Mucosa of descending colon (tissue), 3 donors: ENCODE measurements around the gene PPHLN1. TPM values are rescaled to one million over a fixed set of nuclear protein-coding genes. Genes with fewer than 3 reads are reported as not detected.

ENCODE experiments used
- ATAC-seq: fragments of 200-7000 bp; cut with Tn5 transposase; one replicate; pipeline ENCODE4 v1.9.1; 2020; ENCODE audit warnings: mild to moderate bottlenecking, moderate library complexity
- DNase-seq, 3 donors: peaks; one replicate each; pipeline ENCODE4 v3.0.0-alpha.2; 2020
- H3K36me3 ChIP-seq: fragments of 200-600 bp; one replicate; pipeline ENCODE4 v1.8.0; 2021; ENCODE audit warnings: low read depth, mild to moderate bottlenecking
- H3K4me1 ChIP-seq: fragments of 200-600 bp; one replicate; pipeline ENCODE4 v1.8.0; 2021; ENCODE audit warnings: low read depth, mild to moderate bottlenecking
- H3K4me3 ChIP-seq: fragments of 200-600 bp; one replicate; pipeline ENCODE4 v1.8.0; 2021; ENCODE audit warnings: mild to moderate bottlenecking
- H3K9me3 ChIP-seq: fragments of 200-600 bp; one replicate; pipeline ENCODE4 v1.8.0; 2021; ENCODE audit warnings: mild to moderate bottlenecking
- CTCF ChIP-seq: fragments of 200-600 bp; IDR thresholded peaks from one replicate; pipeline ENCODE4 v1.8.0; 2022; ENCODE audit warnings: antibody characterized with exemption, mild to moderate bottlenecking
- intact Hi-C, 2 donors: fragments of 100-400 bp; cut with DNase I in 1 of 2; cut with micrococcal nuclease in 1 of 2; formaldehyde crosslinking; loops; one replicate each; pipeline versions ENCODE4 v1.11.0 to v1.11.1; 2022; cut with DNase I, micrococcal nuclease
- total RNA-seq, 3 donors: library from RNA; stranded (reverse); fragmentation: NEBNext Ultra II Directional in 2 of 3; extraction: Animal tissue kit (Norgen Biotek cat#: 25700) in 2 of 3; gene quantifications; one replicate each; pipeline versions ENCODE4 v1.2.1 to v1.2.4, GENCODE V29; 2021 to 2023
- donor health status: DM: no; HTN: no; CAD: no; lungs with moderate emphysema.
- donor health status: DM: no; HTN: no; CAD: no.
- donor health status: DM: no; HTN: yes; CAD: no.

The PPHLN1 gene
- total RNA-seq, 3 donors from 2014 or later, result 43.7 to 50.6 (median 44.9) TPM

GRCh38 chr12:42468921-42469320, 143.0 kb downstream of the PPHLN1 start:
- no peaks in the 10 kb centered on the region for H3K36me3 ChIP-seq
- H3K4me1 ChIP-seq, result no peaks in the 10 kb centered on the region
- ATAC-seq (peak; percentile 33), DNase-seq (no peak)
- no peak overlapping the region for H3K4me3 ChIP-seq
- intact Hi-C loops, result no loop called here
- TF ChIP-seq CTCF, result no peak
- H3K9me3 ChIP-seq, result no peaks in the 10 kb centered on the region

DNA sequence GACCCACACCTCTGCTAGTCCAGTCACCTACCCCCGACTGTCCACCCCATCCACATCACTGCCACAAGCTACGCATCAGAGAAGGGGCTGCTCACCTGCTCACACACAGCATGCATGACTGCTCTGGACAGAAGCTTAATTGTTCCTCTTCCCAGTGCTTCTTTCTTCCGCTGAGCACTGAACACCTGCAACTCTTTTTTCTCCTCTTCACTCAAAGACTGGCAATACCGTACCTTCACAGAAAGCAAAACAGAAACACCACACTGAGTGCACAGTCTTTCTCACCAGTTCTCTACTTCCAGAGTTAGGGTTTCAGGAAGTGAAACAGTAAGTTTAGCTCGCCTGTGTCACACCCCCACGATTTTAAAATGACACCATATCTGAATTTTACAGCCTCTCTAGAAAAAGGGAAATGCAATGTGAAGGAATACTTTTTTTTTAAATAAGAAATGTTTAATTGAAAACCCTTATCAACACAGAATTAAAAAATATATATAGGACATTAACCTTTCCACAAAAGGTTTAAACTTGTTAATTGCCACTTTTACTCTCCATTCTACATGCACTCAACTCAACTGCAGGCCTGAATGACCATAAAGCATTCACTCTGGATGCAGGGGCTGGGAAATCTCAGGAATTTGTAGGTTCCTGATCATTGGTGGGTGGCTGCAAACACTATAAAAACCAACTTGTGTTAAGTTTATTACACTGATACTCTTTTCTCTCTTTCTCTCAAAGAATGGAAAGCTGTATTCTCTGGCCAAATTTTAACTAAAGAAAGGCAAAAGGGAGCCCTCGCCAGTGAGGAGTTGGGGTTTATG, 143.6 kb downstream of the PPHLN1 start:
- no peak for DNase-seq
- peak; percentile 84 for ATAC-seq
- no peaks in the 10 kb centered on the region for H3K36me3 ChIP-seq
- intact Hi-C loops, result no loop called here
- H3K9me3 ChIP-seq, result no peaks in the 10 kb centered on the region
- no peaks in the 10 kb centered on the region for H3K4me1 ChIP-seq
- no peak overlapping the region for H3K4me3 ChIP-seq
- no peak for TF ChIP-seq CTCF

- intact Hi-C loops, result no loop called here
- Histone ChIP-seq H3K9me3 (no peaks in the 10 kb centered on the region), H3K4me1 (no peaks in the 10 kb centered on the region), H3K36me3 (no peaks in the 10 kb centered on the region), H3K4me3 (no peak overlapping the region)
- ATAC-seq (no peak), DNase-seq (no peak)
- no peak for TF ChIP-seq CTCF
These were observed 146.4 kb downstream of the PPHLN1 start for GRCh38 chr12:42472376-42472775.

- no peaks in the 10 kb centered on the region for H3K36me3 ChIP-seq
- ATAC-seq, result no peak
- DNase-seq, result no peak
- intact Hi-C loops, result no loop called here
- no peaks in the 10 kb centered on the region for H3K4me1 ChIP-seq
- no peak for TF ChIP-seq CTCF
- H3K4me3 ChIP-seq, result no peak overlapping the region
- H3K9me3 ChIP-seq, result no peaks in the 10 kb centered on the region
These were observed 147.2 kb downstream of the PPHLN1 start for GRCh38 chr12:42473130-42473529.

DNA sequence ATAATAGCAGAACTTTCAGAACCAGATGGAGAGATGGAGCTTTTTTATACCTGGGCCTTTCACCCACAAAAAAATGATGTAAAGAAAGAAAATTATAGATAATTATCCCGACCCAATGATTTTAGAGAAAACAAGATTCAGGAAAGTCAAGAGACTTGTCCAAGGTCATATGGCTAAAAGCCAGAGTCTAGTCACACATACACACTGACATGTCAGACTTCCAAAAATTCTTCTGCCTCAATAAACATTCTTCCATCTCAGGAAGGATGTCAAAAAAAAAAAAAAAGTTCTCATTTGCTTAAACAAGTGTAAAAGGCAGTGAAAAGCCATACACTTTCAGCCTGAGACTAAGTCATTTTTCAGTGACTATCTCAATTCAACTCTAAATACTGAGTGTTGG, 147.6 kb downstream of the PPHLN1 start:
- DNase-seq, result no peak
- Histone ChIP-seq H3K4me1 (no peaks in the 10 kb centered on the region), H3K36me3 (no peaks in the 10 kb centered on the region), H3K9me3 (no peaks in the 10 kb centered on the region), H3K4me3 (no peak overlapping the region)
- TF ChIP-seq CTCF, result no peak
- ATAC-seq, result no peak
- intact Hi-C loops, result no loop called here
